Neural progenitor cell (in vitro differentiated cells): Measurements from ENCODE around the gene EVL. TPM values are rescaled to one million over a fixed set of nuclear protein-coding genes. Genes with fewer than 3 reads are reported as not detected.

Experiments used
- DNase-seq: peaks from one replicate; pipeline ENCODE4 v3.0.0-alpha.2; 2016; ENCODE audit warnings: low spot score
- H2AFZ ChIP-seq: fragments of 200-600 bp; sonication (generic); replicated peaks from 2 replicates; pipeline ENCODE4 v1.6.1; 2016; ENCODE audit warnings: antibody characterized with exemption
- H3F3A ChIP-seq: fragments of 200-600 bp; sonication (generic); 2 replicates; pipeline ENCODE4 v1.6.1; 2016; ENCODE audit warnings: antibody characterized with exemption, low read depth
- H3K27ac ChIP-seq: fragments of 200-600 bp; sonication (generic); 2 replicates; pipeline ENCODE4 v1.5.1; 2016; ENCODE audit warnings: mild to moderate bottlenecking
- H3K27me3 ChIP-seq: fragments of 200-600 bp; sonication (generic); 2 replicates; pipeline ENCODE4 v1.6.1; 2016; ENCODE audit warnings: mild to moderate bottlenecking, moderate library complexity
- H3K36me3 ChIP-seq: fragments of 200-600 bp; sonication (generic); 2 replicates; pipeline ENCODE4 v1.5.1; 2016
- H3K4me1 ChIP-seq: fragments of 200-600 bp; sonication (generic); 2 replicates; pipeline ENCODE4 v1.6.1; 2016; ENCODE audit warnings: mixed run types
- H3K4me2 ChIP-seq: fragments of 200-600 bp; sonication (generic); 2 replicates; pipeline ENCODE4 v1.6.1; 2016
- H3K4me3 ChIP-seq: fragments of 200-600 bp; sonication (generic); 2 replicates; pipeline ENCODE4 v1.5.1; 2016
- H3K79me2 ChIP-seq: fragments of 200-600 bp; sonication (generic); 2 replicates; pipeline ENCODE4 v1.6.1; 2016; ENCODE audit warnings: low read depth
- H3K9ac ChIP-seq: fragments of 200-600 bp; sonication (generic); 2 replicates; pipeline ENCODE4 v1.6.1; 2016
- H3K9me3 ChIP-seq: fragments of 200-600 bp; sonication (generic); 2 replicates; pipeline ENCODE4 v1.5.1; 2016; ENCODE audit warnings: low read depth
- H4K20me1 ChIP-seq: fragments of 200-600 bp; sonication (generic); 2 replicates; pipeline ENCODE4 v1.6.1; 2016; ENCODE audit warnings: low read depth
- H3K27ac Mint-ChIP-seq: 3 replicates; pipeline ENCODE4 v1.8.0; 2021; ENCODE audit warnings: mixed read lengths
- H3K27me3 Mint-ChIP-seq: 2 replicates; pipeline ENCODE4 v1.8.0; 2022; ENCODE audit warnings: low read depth, mild to moderate bottlenecking, inconsistent platforms, moderate library complexity, mixed read lengths; ENCODE audit not compliant: insufficient read depth
- H3K36me3 Mint-ChIP-seq: 3 replicates; pipeline ENCODE4 v1.8.0; 2021; ENCODE audit warnings: mixed read lengths
- H3K4me1 Mint-ChIP-seq: 3 replicates; pipeline ENCODE4 v1.8.0; 2021; ENCODE audit warnings: mixed read lengths
- H3K4me3 Mint-ChIP-seq: 3 replicates; pipeline ENCODE4 v1.8.0; 2021; ENCODE audit warnings: mild to moderate bottlenecking, moderate library complexity, mixed read lengths
- H3K9me3 Mint-ChIP-seq: 3 replicates; pipeline ENCODE4 v1.8.0; 2020; ENCODE audit warnings: mixed read lengths
- CTCF ChIP-seq: fragments of 200-600 bp; sonication (generic); IDR thresholded peaks from 2 replicates; pipeline ENCODE4 v1.5.1; 2017; ENCODE audit warnings: antibody characterized with exemption, mild to moderate bottlenecking
- EZH2 ChIP-seq: fragments of 200-600 bp; sonication (generic); IDR thresholded peaks from 2 replicates; pipeline ENCODE4 v1.6.1; 2017; ENCODE audit warnings: antibody characterized with exemption, mild to moderate bottlenecking, moderate library complexity
- EZH2phosphoT487 ChIP-seq: fragments of 200-600 bp; sonication (generic); IDR thresholded peaks from 2 replicates; pipeline ENCODE4 v1.6.1; 2017; ENCODE audit warnings: antibody characterized with exemption
- total RNA-seq: library from RNA; depleted of rRNA; stranded (reverse); fragments of >200 nt; gene quantifications from 2 replicates; pipeline ENCODE4 v1.2.3, GENCODE V29; 2015; ENCODE audit warnings: low replicate concordance

Gene EVL
- total RNA-seq, 1 donor from 2014 or later = 49.2 TPM

GRCh38 chr14:100088226-100088625 lies 23.0 kb downstream of the EVL start:
- Histone ChIP-seq H3K4me2 (no peak overlapping the region), H4K20me1 (peaks cover 3% of the 10 kb centered on the region), H3K4me1 (no peaks in the 10 kb centered on the region), H3F3A (no peaks in the 10 kb centered on the region), H3K79me2 (peaks cover under 1% of the 10 kb centered on the region), H3K27ac (no peak overlapping the region), H3K4me3 (no peak overlapping the region), H2AFZ (no peak overlapping the region), H3K9ac (no peak overlapping the region), H3K9me3 (no peaks in the 10 kb centered on the region), H3K27me3 (no peaks in the 10 kb centered on the region), H3K36me3 (no peaks in the 10 kb centered on the region)
- Mint-ChIP-seq H3K27ac (no peak overlapping the region), H3K36me3 (peaks cover 30% of the 10 kb centered on the region), H3K4me1 (no peaks in the 10 kb centered on the region), H3K9me3 (peaks cover 2% of the 10 kb centered on the region), H3K4me3 (no peak overlapping the region), H3K27me3 (peaks cover 3% of the 10 kb centered on the region)
- DNase-seq = no peak
- TF ChIP-seq EZH2phosphoT487 (no peak), CTCF (no peak), EZH2 (no peak)

GRCh38 chr14:100091386-100091785 lies 26.2 kb downstream of the EVL start:
- H3K27me3 Mint-ChIP-seq = peaks cover 3% of the 10 kb centered on the region
- Histone ChIP-seq H3F3A (no peaks in the 10 kb centered on the region), H3K36me3 (no peaks in the 10 kb centered on the region), H4K20me1 (peaks cover 3% of the 10 kb centered on the region), H3K4me3 (no peak overlapping the region), H3K4me2 (no peak overlapping the region), H3K4me1 (no peaks in the 10 kb centered on the region), H3K27me3 (no peaks in the 10 kb centered on the region), H3K27ac (no peak overlapping the region), H2AFZ (no peak overlapping the region), H3K9me3 (no peaks in the 10 kb centered on the region), H3K9ac (no peak overlapping the region), H3K79me2 (no peaks in the 10 kb centered on the region)
- no peaks in the 10 kb centered on the region for H3K4me1 Mint-ChIP-seq
- H3K9me3 Mint-ChIP-seq = no peaks in the 10 kb centered on the region
- no peak overlapping the region for H3K27ac Mint-ChIP-seq
- peaks cover 19% of the 10 kb centered on the region for H3K36me3 Mint-ChIP-seq
- H3K4me3 Mint-ChIP-seq = no peak overlapping the region
- DNase-seq = no peak
- TF ChIP-seq EZH2 (no peak), EZH2phosphoT487 (no peak), CTCF (no peak)

GRCh38 chr14:100092832-100093231 lies 27.6 kb downstream of the EVL start:
- peaks cover 4% of the 10 kb centered on the region for H3F3A ChIP-seq
- H3K27me3 ChIP-seq = no peaks in the 10 kb centered on the region
- H3K4me2 ChIP-seq = no peak overlapping the region
- peaks cover 3% of the 10 kb centered on the region for H3K27me3 Mint-ChIP-seq
- no peaks in the 10 kb centered on the region for H3K4me1 Mint-ChIP-seq
- no peaks in the 10 kb centered on the region for H3K36me3 ChIP-seq
- H3K36me3 Mint-ChIP-seq = peaks cover 16% of the 10 kb centered on the region
- H3K4me3 ChIP-seq = no peak overlapping the region
- TF ChIP-seq EZH2 (no peak), EZH2phosphoT487 (no peak), CTCF (no peak)
- no peak overlapping the region for H3K9ac ChIP-seq
- H3K4me3 Mint-ChIP-seq = no peak overlapping the region
- no peak overlapping the region for H3K27ac Mint-ChIP-seq
- peaks cover 11% of the 10 kb centered on the region for H4K20me1 ChIP-seq
- no peak overlapping the region for H3K27ac ChIP-seq
- no peaks in the 10 kb centered on the region for H3K4me1 ChIP-seq
- H2AFZ ChIP-seq = no peak overlapping the region
- no peaks in the 10 kb centered on the region for H3K9me3 ChIP-seq
- no peaks in the 10 kb centered on the region for H3K9me3 Mint-ChIP-seq
- no peak for DNase-seq
- no peaks in the 10 kb centered on the region for H3K79me2 ChIP-seq
